Measurements from ENCODE around the gene DDX20. TPM values are rescaled to one million over a fixed set of nuclear protein-coding genes. Genes with fewer than 3 reads are reported as not detected.

Gene DDX20
- total RNA-seq, 3 donors from 2014 or later (not counting 1 experiment from before 2014, with no cell fraction given), result 17.5 to 21.8 (median 17.7) TPM

GRCh38 chr1:111778066-111778465 is 22.4 kb downstream of the DDX20 start:
- Mint-ChIP-seq H3K9me3 (no peaks in the 10 kb centered on the region), H3K27me3 (ENCODE audit: low read depth in 2 of 2) (peaks cover 0 to 12% of the 10 kb centered on the region in 2 donors), H3K36me3 (no peaks in the 10 kb centered on the region), H3K27ac (no peak overlapping the region), H3K4me3 (no peak overlapping the region), H3K4me1 (no peaks in the 10 kb centered on the region)
- Histone ChIP-seq H3K27ac (ENCODE audit: low read length) (no peak overlapping the region), H3K36me3 (ENCODE audit: control insufficient read depth, insufficient read depth, low read length) (no peaks in the 10 kb centered on the region), H3K9me3 (ENCODE audit: control insufficient read depth, insufficient read depth, low read length) (no peaks in the 10 kb centered on the region), H3K4me1 (ENCODE audit: control insufficient read depth, insufficient read depth, low read length) (no peaks in the 10 kb centered on the region), H3K27me3 (ENCODE audit: control insufficient read depth, insufficient read depth, low read length) (no peaks in the 10 kb centered on the region), H3K4me3 (ENCODE audit: low read length) (no peak overlapping the region)
- 92% methylated on average over 6 of the region's 6 CpGs for WGBS (ENCODE audit: insufficient coverage)
- ATAC-seq (no peak), DNase-seq (no peak)
- intact Hi-C loops (cut with micrococcal nuclease), result no loop called here
- TF ChIP-seq CTCF (IDR thresholded peaks at IDR 0.05), result no peak

DNA sequence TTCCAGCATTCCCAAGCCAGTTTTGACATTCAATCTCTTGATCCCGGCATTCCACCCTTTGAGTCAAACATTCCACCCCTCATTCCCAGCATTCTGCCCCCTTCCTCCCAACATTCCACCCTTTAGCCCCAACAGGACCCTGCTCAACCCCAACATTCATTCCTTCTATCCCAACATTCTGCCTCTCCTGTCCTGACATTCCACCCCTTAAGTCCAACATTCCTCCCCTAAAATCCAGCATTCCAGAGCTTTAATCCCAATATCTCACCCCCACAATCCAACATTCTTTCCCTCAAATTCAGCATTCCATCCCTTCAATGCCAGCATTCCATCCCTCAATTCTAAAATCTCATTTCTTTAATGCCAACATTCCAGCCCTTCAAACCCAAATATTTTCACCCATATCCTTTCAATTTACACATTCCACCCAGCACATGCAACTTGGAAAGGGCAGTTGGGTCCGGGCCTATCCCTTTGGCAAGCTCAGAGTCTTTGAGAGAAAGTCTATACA is 22.9 kb downstream of the DDX20 start:
- Mint-ChIP-seq H3K4me1 (no peaks in the 10 kb centered on the region), H3K9me3 (no peaks in the 10 kb centered on the region), H3K27ac (no peak overlapping the region), H3K27me3 (ENCODE audit: low read depth in 2 of 2) (peaks cover 0 to 17% of the 10 kb centered on the region in 2 donors), H3K4me3 (no peak overlapping the region), H3K36me3 (no peaks in the 10 kb centered on the region)
- Histone ChIP-seq H3K27me3 (ENCODE audit: control insufficient read depth, insufficient read depth, low read length) (no peaks in the 10 kb centered on the region), H3K4me1 (ENCODE audit: control insufficient read depth, insufficient read depth, low read length) (no peaks in the 10 kb centered on the region), H3K36me3 (ENCODE audit: control insufficient read depth, insufficient read depth, low read length) (no peaks in the 10 kb centered on the region), H3K9me3 (ENCODE audit: control insufficient read depth, insufficient read depth, low read length) (no peaks in the 10 kb centered on the region), H3K4me3 (ENCODE audit: low read length) (no peak overlapping the region), H3K27ac (ENCODE audit: low read length) (no peak overlapping the region)
- intact Hi-C loops (cut with micrococcal nuclease), result no loop called here
- WGBS (ENCODE audit: insufficient coverage), result 84% methylated on average over 2 of the region's 2 CpGs
- no peak for TF ChIP-seq CTCF (IDR thresholded peaks at IDR 0.05)
- no peak for ATAC-seq
- DNase-seq, result no peak

GRCh38 chr1:111779546-111779945 is 23.8 kb downstream of the DDX20 start:
- no peak for DNase-seq
- Histone ChIP-seq H3K27ac (ENCODE audit: low read length) (no peak overlapping the region), H3K36me3 (ENCODE audit: control insufficient read depth, insufficient read depth, low read length) (no peaks in the 10 kb centered on the region), H3K4me1 (ENCODE audit: control insufficient read depth, insufficient read depth, low read length) (no peaks in the 10 kb centered on the region), H3K9me3 (ENCODE audit: control insufficient read depth, insufficient read depth, low read length) (no peaks in the 10 kb centered on the region), H3K4me3 (ENCODE audit: low read length) (no peak overlapping the region), H3K27me3 (ENCODE audit: control insufficient read depth, insufficient read depth, low read length) (no peaks in the 10 kb centered on the region)
- H3K9me3 Mint-ChIP-seq, result no peaks in the 10 kb centered on the region
- H3K27me3 Mint-ChIP-seq (ENCODE audit: low read depth in 2 of 2), result peaks cover 0 to 20% of the 10 kb centered on the region in 2 donors
- no peak overlapping the region for H3K4me3 Mint-ChIP-seq
- TF ChIP-seq CTCF (IDR thresholded peaks at IDR 0.05), result no peak
- no peak overlapping the region for H3K27ac Mint-ChIP-seq
- intact Hi-C loops (cut with micrococcal nuclease), result no loop called here
- ATAC-seq, result no peak
- 100% methylated on average over 1 of the region's 2 CpGs for WGBS (ENCODE audit: insufficient coverage)
- H3K36me3 Mint-ChIP-seq, result no peaks in the 10 kb centered on the region
- H3K4me1 Mint-ChIP-seq, result no peaks in the 10 kb centered on the region

DNA sequence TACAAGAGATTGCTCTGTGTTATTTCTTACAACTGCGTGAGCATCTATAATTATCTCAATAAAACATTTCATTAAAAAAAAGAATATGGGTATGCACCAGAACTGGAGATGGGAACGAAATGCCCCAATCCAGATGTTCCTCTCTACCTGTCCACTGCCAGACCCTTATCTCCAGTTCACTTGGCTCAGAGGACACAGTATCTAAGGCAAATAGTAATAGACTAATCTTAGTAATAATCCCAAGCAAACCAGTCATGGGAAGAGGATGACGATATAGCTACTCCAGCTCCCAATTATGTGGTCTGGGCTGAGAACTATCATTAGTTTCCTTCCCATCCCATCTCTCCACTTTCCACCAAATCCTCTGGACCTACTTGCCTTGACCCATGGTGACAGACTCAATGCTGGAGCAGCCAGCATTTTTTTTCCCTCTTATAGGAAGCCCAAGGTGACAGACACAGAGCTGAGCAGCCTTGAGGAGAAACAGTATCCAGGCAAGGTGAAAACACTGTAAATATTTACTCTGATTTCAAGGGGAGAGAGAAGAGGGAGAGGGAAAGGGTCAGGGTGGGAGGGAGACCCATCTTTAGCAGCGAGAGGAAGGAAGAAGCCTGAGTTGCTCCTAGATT is 28.7 kb downstream of the DDX20 start:
- intact Hi-C loops (cut with micrococcal nuclease), result no loop called here
- H3K36me3 ChIP-seq (ENCODE audit: control insufficient read depth, insufficient read depth, low read length), result no peaks in the 10 kb centered on the region
- H3K9me3 ChIP-seq (ENCODE audit: control insufficient read depth, insufficient read depth, low read length), result no peaks in the 10 kb centered on the region
- no peak for TF ChIP-seq CTCF (IDR thresholded peaks at IDR 0.05)
- ATAC-seq (no peak), DNase-seq (no peak)
- H3K36me3 Mint-ChIP-seq, result no peaks in the 10 kb centered on the region
- H3K4me1 ChIP-seq (ENCODE audit: control insufficient read depth, insufficient read depth, low read length), result no peaks in the 10 kb centered on the region
- H3K4me1 Mint-ChIP-seq, result peaks cover 0 to 6% of the 10 kb centered on the region in 2 donors
- no peak overlapping the region for H3K4me3 Mint-ChIP-seq
- 90% methylated on average over 4 of the region's 4 CpGs for WGBS (ENCODE audit: insufficient coverage)
- no peak overlapping the region for H3K4me3 ChIP-seq (ENCODE audit: low read length)
- no peak overlapping the region for H3K27ac ChIP-seq (ENCODE audit: low read length)
- peaks cover 3% of the 10 kb centered on the region for H3K27me3 ChIP-seq (ENCODE audit: control insufficient read depth, insufficient read depth, low read length)
- peaks cover 10 to 21% of the 10 kb centered on the region in 2 donors for H3K27me3 Mint-ChIP-seq (ENCODE audit: low read depth in 2 of 2)
- no peak overlapping the region for H3K27ac Mint-ChIP-seq
- H3K9me3 Mint-ChIP-seq, result no peaks in the 10 kb centered on the region
